ENCODE measurements around the gene SESTD1.
"Not testable (repeated sequence)": the region's sequence is repeated elsewhere in the genome, so short reads cannot be mapped to it uniquely, and the experiment has no call there.

The SESTD1 gene

DNA sequence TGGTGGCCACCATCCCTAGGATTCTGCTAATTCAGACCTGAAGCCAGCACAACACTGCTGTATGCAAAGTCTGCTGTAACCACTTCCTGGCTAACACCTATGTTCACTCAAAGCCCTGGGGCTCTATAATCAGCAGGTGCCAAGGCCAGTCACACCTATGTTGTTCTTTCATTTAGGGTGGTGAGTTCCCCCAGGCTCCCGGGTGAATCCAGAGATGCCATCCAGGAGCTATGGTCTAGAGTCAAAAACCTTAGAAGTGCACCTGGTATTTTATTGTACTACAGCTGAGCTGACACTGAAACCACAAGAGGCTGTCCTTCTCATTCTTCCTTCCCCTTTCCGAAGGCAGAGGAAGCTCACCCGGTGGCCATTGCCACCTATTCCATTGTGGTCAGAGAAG, 168.5 kb downstream of the SESTD1 start:
- no peak for DNase-seq

DNA sequence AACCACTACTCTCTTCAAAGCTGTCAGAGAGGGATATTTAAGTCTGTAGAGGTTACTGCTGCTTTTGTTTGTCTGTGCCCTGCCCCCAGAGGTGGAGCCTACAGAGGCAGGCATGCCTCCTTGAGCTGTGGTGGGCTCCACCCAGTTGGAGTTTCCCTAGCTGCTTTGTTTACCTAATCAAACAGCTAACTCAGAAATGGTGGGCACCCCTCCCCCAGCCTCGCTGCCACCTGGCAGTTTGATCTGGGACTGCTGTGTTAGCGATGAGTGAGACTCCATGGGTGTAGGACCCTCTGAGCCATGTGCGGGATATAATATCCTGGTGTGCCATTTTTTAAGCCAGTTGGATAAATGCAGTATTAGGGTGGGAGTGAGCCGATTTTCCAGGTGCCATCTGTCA, 171.7 kb downstream of the SESTD1 start:
- DNase-seq: not testable (repeated sequence)

DNA sequence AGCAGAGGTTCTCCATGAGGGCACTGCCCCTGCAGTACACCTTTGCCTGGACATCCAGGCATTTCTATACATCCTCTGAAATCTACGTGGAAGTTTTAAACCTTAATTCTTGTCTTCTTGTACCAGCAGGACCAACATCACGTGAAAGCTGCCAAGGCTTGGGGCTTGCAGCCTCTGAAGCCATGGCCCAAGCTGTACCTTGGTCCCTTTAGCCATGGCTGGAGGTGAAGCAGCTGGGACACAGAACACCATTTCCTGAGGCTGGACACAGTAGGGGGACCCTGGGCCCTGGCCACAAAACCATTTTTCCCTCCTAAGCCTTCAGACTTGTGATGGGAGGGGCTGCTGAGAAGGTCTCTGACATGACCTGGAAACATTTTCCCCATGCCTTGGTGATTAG, 181.9 kb downstream of the SESTD1 start:
- no peak for DNase-seq

DNA sequence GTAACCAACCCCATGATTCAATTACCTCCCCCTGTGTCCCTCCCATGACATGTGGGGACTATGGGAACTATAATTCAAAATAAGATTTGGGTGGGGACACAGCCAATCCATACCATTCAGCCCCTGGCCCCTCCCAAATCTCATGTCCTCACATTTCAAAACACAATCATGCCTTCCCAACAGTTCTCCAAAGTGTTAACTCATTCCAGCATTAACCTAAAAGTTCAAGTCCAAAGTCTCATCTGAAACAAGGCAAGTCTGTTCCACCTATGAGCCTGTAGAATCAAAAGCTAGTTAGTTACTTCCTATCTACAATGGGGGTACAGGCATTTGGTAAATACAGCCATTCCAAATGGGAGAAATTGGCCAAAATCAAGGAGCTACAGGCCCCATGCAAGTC, 182.7 kb downstream of the SESTD1 start:
- DNase-seq: no peak

DNA sequence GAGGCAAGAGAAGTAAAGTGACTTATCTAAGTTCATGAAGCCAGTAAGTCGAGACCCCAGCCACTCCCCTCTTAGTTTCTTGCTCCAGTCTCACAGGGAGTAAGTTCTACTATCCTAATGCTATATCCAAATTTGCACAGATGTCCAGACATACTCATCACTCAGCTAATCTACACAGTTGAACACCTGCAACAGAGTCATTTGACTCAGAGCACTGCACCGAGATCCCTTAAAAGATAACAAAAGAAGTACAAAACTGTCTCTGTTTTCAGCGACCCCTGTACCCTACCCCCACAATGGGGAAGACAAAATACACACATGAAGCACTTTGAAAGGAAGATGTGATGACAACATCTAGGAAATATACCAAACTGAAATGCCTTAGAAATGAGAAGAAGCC, 192.1 kb downstream of the SESTD1 start:
- no peak for DNase-seq

DNA sequence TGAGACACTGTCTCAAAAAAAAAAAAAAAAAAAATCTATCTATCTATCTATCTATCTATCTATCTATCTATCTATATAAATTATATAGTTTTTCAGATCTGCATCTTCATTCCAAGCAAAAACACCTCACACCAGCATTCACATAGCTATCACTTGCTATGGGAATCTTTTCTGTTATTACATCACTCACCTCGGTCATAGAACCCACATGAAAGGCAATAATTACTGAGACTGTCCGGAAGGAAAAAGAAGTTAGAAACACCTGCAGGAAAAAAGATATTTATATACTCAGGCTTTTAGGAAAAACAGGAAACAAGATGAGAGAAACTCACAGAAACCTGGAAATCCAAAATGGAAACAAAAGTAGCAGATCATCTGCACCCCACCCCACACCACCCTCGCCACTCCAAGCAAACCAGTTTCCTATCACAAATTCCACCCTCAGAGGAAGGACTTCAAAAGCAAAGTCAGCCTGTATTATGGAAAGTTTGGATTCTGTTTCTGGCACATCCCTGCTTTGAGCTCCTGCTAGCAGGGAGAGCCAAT, 192.7 kb downstream of the SESTD1 start:
- no peak for DNase-seq

DNA sequence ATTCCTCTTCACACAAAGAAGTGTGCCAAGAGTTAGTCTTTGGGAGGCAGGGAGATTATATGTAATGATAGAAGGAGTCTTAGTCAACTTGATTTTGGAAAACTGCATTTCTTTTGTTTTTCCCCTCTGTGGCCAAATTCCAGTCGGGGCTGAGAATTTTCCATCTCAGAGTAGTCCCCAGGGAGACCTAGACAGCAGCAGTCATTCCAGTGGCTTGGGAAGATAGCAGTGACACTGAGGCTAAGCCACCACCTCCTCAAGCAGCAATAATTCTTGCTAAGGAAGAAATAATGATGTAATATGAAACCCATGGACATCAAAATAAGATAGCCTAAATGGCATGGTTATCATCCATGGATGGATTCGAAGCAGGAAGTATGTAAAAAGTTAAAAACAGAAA, 193.7 kb downstream of the SESTD1 start:
- no peak for DNase-seq

DNA sequence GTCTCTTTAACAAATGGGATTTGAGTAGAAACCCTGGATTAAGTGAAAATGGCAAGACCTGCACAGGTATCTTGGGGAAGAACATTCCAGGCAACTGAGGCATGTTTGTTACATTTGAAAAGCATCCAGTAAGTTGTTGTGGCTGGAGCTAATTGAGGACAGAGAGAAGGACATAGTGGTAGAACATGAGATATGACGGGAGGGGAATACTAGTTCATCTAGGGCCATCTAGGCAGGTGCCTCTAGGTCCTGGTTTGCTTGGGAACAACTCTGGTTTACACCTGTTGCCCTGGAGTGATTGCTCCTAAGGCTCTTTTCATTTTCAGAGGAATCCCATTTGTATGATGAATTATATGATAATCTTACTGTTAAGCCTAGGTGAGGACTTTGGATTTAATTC, 194.9 kb downstream of the SESTD1 start:
- no peak for DNase-seq

DNA sequence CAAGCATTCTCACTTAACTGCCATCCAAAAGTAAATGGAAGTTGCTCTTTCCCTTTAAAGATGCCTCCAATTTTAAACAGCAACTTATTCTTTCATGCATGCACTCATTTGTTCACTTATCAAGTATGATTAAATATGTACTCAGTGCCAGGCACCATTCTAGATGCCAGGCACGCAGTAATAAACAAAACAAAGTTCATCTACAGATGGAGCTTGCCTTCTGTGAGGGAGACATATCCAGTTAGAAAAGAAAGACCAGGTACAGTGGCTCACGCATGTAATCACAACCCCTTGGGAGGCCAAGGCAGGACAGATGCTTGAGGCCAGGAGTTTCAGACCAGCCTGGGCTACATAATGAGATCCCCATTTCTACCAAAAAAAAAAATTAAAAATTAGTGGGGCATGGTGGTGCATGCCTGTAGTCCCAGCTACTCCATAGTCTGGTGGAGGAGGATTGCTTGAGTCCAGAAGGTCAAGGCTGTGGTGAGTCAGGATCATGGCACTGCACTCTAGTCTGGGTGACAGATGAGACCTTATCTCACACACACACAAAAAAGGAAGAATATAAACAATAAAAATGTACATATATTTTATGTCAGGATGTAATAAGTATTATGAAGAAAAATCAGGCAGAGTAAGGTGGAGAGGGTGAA, 195.5 kb downstream of the SESTD1 start:
- DNase-seq: no peak

DNA sequence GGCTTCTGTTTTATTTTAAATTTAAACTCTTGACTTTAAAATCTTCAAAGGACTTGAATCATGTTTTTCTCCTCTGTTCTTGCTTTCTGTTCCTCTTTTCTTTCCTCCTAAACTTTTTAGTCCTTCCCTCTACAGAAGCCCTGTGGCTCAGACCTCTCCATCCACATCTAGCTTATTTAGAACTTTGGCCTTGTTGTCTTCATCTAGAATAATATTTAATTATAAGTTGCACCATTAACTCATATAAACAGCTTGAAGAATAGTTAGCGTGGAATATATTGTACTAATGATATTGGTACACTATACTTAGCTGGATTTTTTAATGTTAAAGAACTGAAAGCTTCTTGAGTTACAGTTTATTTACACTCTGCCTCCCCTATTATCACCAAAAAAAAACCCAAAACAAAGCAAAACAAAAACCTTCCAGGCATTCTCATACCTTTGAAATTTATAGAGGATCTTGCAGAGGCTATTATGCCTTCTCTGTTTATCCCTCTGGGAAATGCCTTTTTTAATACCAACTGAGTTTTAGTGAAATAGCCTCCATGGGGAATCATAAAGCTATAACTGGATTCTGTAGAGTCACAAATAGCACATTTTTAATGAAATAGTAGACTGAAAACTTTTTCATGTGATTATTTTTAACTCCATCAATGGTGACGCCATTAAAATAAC, 205.5 kb downstream of the SESTD1 start:
- no peak for DNase-seq

DNA sequence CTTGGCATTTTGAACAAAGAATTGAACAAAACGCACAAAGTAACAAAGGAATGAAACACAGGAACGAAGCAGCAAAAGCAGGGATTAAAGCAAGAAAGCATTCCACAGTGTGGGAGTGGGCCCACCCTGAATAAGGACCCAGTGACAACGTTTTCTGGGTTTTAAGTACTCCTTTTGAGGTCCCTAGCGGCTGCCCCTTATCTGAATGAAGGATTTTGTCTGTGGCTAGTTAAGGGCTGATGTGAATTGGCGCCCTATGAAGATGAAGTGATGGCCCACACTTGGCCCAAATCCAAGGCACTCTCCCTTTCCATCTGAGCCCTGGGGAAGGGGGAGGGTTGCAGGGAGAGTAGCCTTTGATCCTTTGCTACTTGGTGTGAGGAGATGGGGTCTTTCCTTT, 206.9 kb downstream of the SESTD1 start:
- no peak for DNase-seq

DNA sequence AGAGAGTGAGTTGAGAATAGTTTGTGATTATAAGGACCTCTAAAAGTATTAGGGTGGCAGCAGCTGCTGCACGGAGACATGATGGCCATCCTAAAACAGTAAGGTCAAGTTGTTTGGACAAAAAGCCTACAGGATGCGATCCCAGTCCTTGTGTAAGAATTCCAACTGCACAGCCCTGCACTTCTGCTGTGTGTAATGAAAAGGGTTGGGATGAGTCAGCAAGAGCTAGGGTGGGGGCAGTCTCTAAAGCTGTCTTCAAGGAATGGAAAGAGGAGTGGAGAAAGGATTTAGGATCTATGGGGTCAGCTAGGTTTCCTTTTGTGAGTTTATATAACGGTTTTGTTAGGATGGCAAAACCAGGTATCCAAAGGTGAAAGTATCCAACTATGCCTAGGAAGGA, 211.1 kb downstream of the SESTD1 start:
- not testable (repeated sequence) for DNase-seq
